HEK293 (cell line): ENCODE measurements around the gene IL25.
"Not testable (repeated sequence)": the region's sequence is repeated elsewhere in the genome, so short reads cannot be mapped to it uniquely, and the experiment has no call there.

Experiments
- CTCF ChIA-PET: fragments of 350-600 bp; formaldehyde crosslinking; extraction: SDS; loops from one replicate; lab custom pipeline; 2021; ENCODE audit warnings: antibody characterized with exemption; lab: Yijun Ruan, JAX
- POLR2A ChIA-PET: fragments of 300-600 bp; formaldehyde crosslinking; extraction: SDS; loops from one replicate; lab custom pipeline; 2020; ENCODE audit warnings: antibody characterized with exemption, inconsistent platforms; lab: Yijun Ruan, JAX
- H3K27ac ChIP-seq: fragments of 200-500 bp; sonication (Bioruptor generic); 2 replicates; pipeline ENCODE4 v1.5.1; 2014; ENCODE audit warnings: low read depth, low read length, control low read depth, inconsistent platforms; ENCODE audit errors: extremely low read depth
- H3K36me3 ChIP-seq, 2 experiments: fragments of 200-500 bp in 1 of 2; sonication (Bioruptor generic) in 1 of 2; 1 replicate in 1 of 2; 2 replicates in 1 of 2; pipeline ENCODE4 v1.5.1; 2014 to 2017; ENCODE audit warnings: inconsistent platforms in 2 of 2, low read length in 2 of 2; ENCODE audit not compliant: control insufficient read depth in 2 of 2, insufficient read depth in 1 of 2
- H3K4me1 ChIP-seq: fragments of 200-500 bp; sonication (Bioruptor generic); 2 replicates; pipeline ENCODE4 v1.5.1; 2014; ENCODE audit warnings: mild to moderate bottlenecking, low read length, inconsistent platforms; ENCODE audit not compliant: control insufficient read depth, insufficient read depth
- H3K4me3 ChIP-seq: 2 replicates; pipeline ENCODE4 v1.5.1; 2011; ENCODE audit warnings: low read depth, mild to moderate bottlenecking, control low read depth, low read length, moderate library complexity
- H3K9me3 ChIP-seq: fragments of 200-500 bp; sonication (Bioruptor generic); 2 replicates; pipeline ENCODE4 v1.5.1; 2014; ENCODE audit warnings: low read depth, low read length, inconsistent platforms; ENCODE audit not compliant: control insufficient read depth, insufficient read depth
- GLI4 ChIP-seq: fragments of 450-650 bp; formaldehyde crosslinking; IDR thresholded peaks from 2 replicates; pipeline ENCODE4 v1.5.1; 2016; ENCODE audit warnings: missing biosample characterization, missing genetic modification characterization
- INSM2 ChIP-seq: fragments of 450-650 bp; formaldehyde crosslinking; IDR thresholded peaks from 2 replicates; pipeline ENCODE4 v1.5.1; 2016; ENCODE audit warnings: missing biosample characterization, missing genetic modification characterization
- KLF7 ChIP-seq: fragments of 450-650 bp; formaldehyde crosslinking; IDR thresholded peaks from 2 replicates; pipeline ENCODE4 v1.5.1; 2016; ENCODE audit warnings: missing biosample characterization, missing genetic modification characterization, borderline replicate concordance
- PRDM10 ChIP-seq: fragments of 450-650 bp; formaldehyde crosslinking; IDR thresholded peaks from 2 replicates; pipeline ENCODE4 v1.5.1; 2016; ENCODE audit warnings: missing biosample characterization, missing genetic modification characterization
- SCRT2 ChIP-seq: fragments of 450-650 bp; formaldehyde crosslinking; IDR thresholded peaks from 2 replicates; pipeline ENCODE4 v1.5.1; 2016; ENCODE audit warnings: missing biosample characterization, missing genetic modification characterization
- TSHZ1 ChIP-seq: fragments of 450-650 bp; formaldehyde crosslinking; IDR thresholded peaks from 2 replicates; pipeline ENCODE4 v1.5.1; 2016; ENCODE audit warnings: missing biosample characterization, missing genetic modification characterization, borderline replicate concordance
- ZBTB49 ChIP-seq: fragments of 450-650 bp; formaldehyde crosslinking; IDR thresholded peaks from 2 replicates; pipeline ENCODE4 v1.5.1; 2016; ENCODE audit warnings: missing biosample characterization, missing genetic modification characterization, low read depth
- ZNF140 ChIP-seq: fragments of 450-650 bp; formaldehyde crosslinking; IDR thresholded peaks from 2 replicates; pipeline ENCODE4 v1.5.1; 2016; ENCODE audit warnings: missing biosample characterization, missing genetic modification characterization
- ZNF157 ChIP-seq: fragments of 450-650 bp; formaldehyde crosslinking; IDR thresholded peaks from 2 replicates; pipeline ENCODE4 v1.5.1; 2016; ENCODE audit warnings: missing biosample characterization, missing genetic modification characterization
- ZNF16 ChIP-seq: fragments of 450-650 bp; formaldehyde crosslinking; IDR thresholded peaks from 2 replicates; pipeline ENCODE4 v1.5.1; 2016; ENCODE audit warnings: low read depth, missing biosample characterization, missing genetic modification characterization
- ZNF302 ChIP-seq: fragments of 450-650 bp; formaldehyde crosslinking; IDR thresholded peaks from 2 replicates; pipeline ENCODE4 v1.5.1; 2016; ENCODE audit warnings: missing biosample characterization, missing genetic modification characterization, low read depth
- ZNF544 ChIP-seq: fragments of 450-650 bp; formaldehyde crosslinking; IDR thresholded peaks from 2 replicates; pipeline ENCODE4 v1.5.0; 2017; ENCODE audit warnings: missing biosample characterization, missing genetic modification characterization
- ZNF692 ChIP-seq: fragments of 450-650 bp; formaldehyde crosslinking; IDR thresholded peaks from 2 replicates; pipeline ENCODE4 v1.5.1; 2016; ENCODE audit warnings: missing biosample characterization, missing genetic modification characterization
- ZNF791 ChIP-seq: fragments of 450-650 bp; formaldehyde crosslinking; IDR thresholded peaks from 2 replicates; pipeline ENCODE4 v1.5.1; 2016; ENCODE audit warnings: missing biosample characterization, missing genetic modification characterization
- ZSCAN30 ChIP-seq: fragments of 450-650 bp; IDR thresholded peaks from 2 replicates; pipeline ENCODE4 v1.5.1; 2018; ENCODE audit warnings: missing biosample characterization, mild to moderate bottlenecking, missing genetic modification characterization, moderate library complexity

Gene IL25

GRCh38 chr14:23388996-23389395 lies 16.4 kb downstream of the IL25 start (continued):
- TF ChIP-seq PRDM10 (no peak), GLI4 (tag by site-specific recombination) (no peak)
- TF ChIP-seq, all 188 proteins: peak for 0

- Histone ChIP-seq H3K36me3 (no peaks in the 10 kb centered on the region), H3K4me1 (no peaks in the 10 kb centered on the region), H3K9me3 (no peaks in the 10 kb centered on the region), H3K27ac (no peak overlapping the region), H3K4me3 (no peak overlapping the region)
- TF ChIP-seq INSM2 (tag by site-specific recombination) (no peak), ZBTB49 (no peak), ZNF302 (tag by site-specific recombination) (no peak), ZSCAN30 (tag by site-specific recombination) (no peak), ZNF16 (no peak), ZNF692 (tag by site-specific recombination) (no peak), ZNF791 (tag by site-specific recombination) (no peak), KLF7 (no peak)
- ChIA-PET POLR2A (no interaction called here), CTCF (interaction anchor here (0.6 to 7.1 kb wide), 2 partner anchors 10 to 94 kb away, joined by 4 to 34 read pairs; no protein-coding TSS in a partner anchor)
These were observed 16.8 kb downstream of the IL25 start for GRCh38 chr14:23389396-23389795.

- H3K27ac ChIP-seq, H3K9me3 ChIP-seq, POLR2A ChIA-PET, H3K36me3 ChIP-seq, H3K4me1 ChIP-seq, H3K4me3 ChIP-seq: not testable (repeated sequence)
- CTCF ChIA-PET, result interaction anchor here (0.6 to 7.1 kb wide), 2 partner anchors 10 to 95 kb away, joined by 4 to 34 read pairs; no protein-coding TSS in a partner anchor
These were observed 17.3 kb downstream of the IL25 start for GRCh38 chr14:23389871-23390270.

GRCh38 chr14:23392613-23393012 lies 20.0 kb downstream of the IL25 start:
- CTCF ChIA-PET, result interaction anchor here (0.7 to 7.1 kb wide), 3 partner anchors 13 to 398 kb away, joined by 3 to 34 read pairs (median 5); no protein-coding TSS in a partner anchor
- TF ChIP-seq ZNF157 (tag by site-specific recombination) (no peak), ZNF140 (tag by site-specific recombination) (no peak), TSHZ1 (no peak), SCRT2 (tag by site-specific recombination) (no peak), ZNF544 (no peak)
- TF ChIP-seq, all 188 proteins: peak for 0
- no peaks in the 10 kb centered on the region for H3K9me3 ChIP-seq
- H3K36me3 ChIP-seq, result no peaks in the 10 kb centered on the region
- POLR2A ChIA-PET, result no interaction called here
- H3K4me3 ChIP-seq, result no peak overlapping the region
- H3K27ac ChIP-seq, result no peak overlapping the region
- H3K4me1 ChIP-seq, result no peaks in the 10 kb centered on the region
